GM19239 (cell line): ENCODE data around the gene TMEM14A.
A peak's percentile ranks its signal among the peaks of the same experiment; 100 is the strongest.
"Not testable (repeated sequence)": the region's sequence is repeated elsewhere in the genome, so short reads cannot be mapped to it uniquely, and the experiment has no call there.

Source experiments
- DNase-seq: peaks from one replicate; pipeline ENCODE4 v3.0.0; 2011; ENCODE audit warnings: low spot score; ENCODE audit not compliant: insufficient read length
- FAIRE-seq: peaks from 2 replicates; lab custom pipeline; 2011; peaks lifted over from hg19 to GRCh38; lab: Jason Lieb, UNC

Gene TMEM14A

GRCh38 chr6:52691718-52692117, 20.8 kb downstream of the TMEM14A start:
- FAIRE-seq (no peak), DNase-seq (no peak)

GRCh38 chr6:52693773-52694172, 22.9 kb downstream of the TMEM14A start:
- DNase-seq (no peak), FAIRE-seq (no peak)

GRCh38 chr6:52694404-52694803, 23.5 kb downstream of the TMEM14A start:
- no peak for FAIRE-seq
- no peak for DNase-seq

- DNase-seq (no peak), FAIRE-seq (no peak)
Measured at GRCh38 chr6:52696418-52696817, 25.5 kb downstream of the TMEM14A start.

- DNase-seq (no peak), FAIRE-seq (no peak)
Measured at GRCh38 chr6:52697903-52698302, 27.0 kb downstream of the TMEM14A start.

GRCh38 chr6:52704060-52704459, 33.1 kb downstream of the TMEM14A start:
- FAIRE-seq, result no peak
- no peak for DNase-seq

- FAIRE-seq, DNase-seq: not testable (repeated sequence)
Measured at GRCh38 chr6:52704781-52705502, 34.0 kb downstream of the TMEM14A start.

GRCh38 chr6:52706001-52706400, 35.1 kb downstream of the TMEM14A start:
- no peak for FAIRE-seq
- DNase-seq, result no peak

- FAIRE-seq (no peak), DNase-seq (no peak)
Measured at GRCh38 chr6:52707963-52708680, 37.2 kb downstream of the TMEM14A start.

- no peak for DNase-seq
- FAIRE-seq, result no peak
Measured at GRCh38 chr6:52712136-52712535, 41.2 kb downstream of the TMEM14A start.

- not testable (repeated sequence) for FAIRE-seq, DNase-seq
Measured at GRCh38 chr6:52714761-52715160, 43.8 kb downstream of the TMEM14A start.

GRCh38 chr6:52718550-52718949, 47.6 kb downstream of the TMEM14A start:
- DNase-seq (no peak), FAIRE-seq (no peak)

GRCh38 chr6:52720321-52720720, 49.4 kb downstream of the TMEM14A start:
- FAIRE-seq (no peak), DNase-seq (no peak)

- DNase-seq (no peak), FAIRE-seq (no peak)
Measured at GRCh38 chr6:52724042-52724405, 53.1 kb downstream of the TMEM14A start.

GRCh38 chr6:52724406-52725121, 53.7 kb downstream of the TMEM14A start:
- peak; percentile 79 for FAIRE-seq
- peak; percentile 50 for DNase-seq

GRCh38 chr6:52725143-52725534, 54.2 kb downstream of the TMEM14A start:
- DNase-seq (no peak), FAIRE-seq (no peak)

GRCh38 chr6:52725535-52726192, 54.8 kb downstream of the TMEM14A start:
- DNase-seq (no peak), FAIRE-seq (no peak)

- no peak for FAIRE-seq
- DNase-seq, result no peak
Measured at GRCh38 chr6:52726193-52726542, 55.3 kb downstream of the TMEM14A start.

- DNase-seq, result no peak
- no peak for FAIRE-seq
Measured at GRCh38 chr6:52726741-52727535, 56.0 kb downstream of the TMEM14A start.

GRCh38 chr6:52727908-52728307, 57.0 kb downstream of the TMEM14A start:
- FAIRE-seq, result no peak
- DNase-seq, result no peak
